CD14-positive monocyte (primary cell): ENCODE data around the gene ZNF740. TPM values are rescaled to one million over a fixed set of nuclear protein-coding genes. Genes with fewer than 3 reads are reported as not detected.

Source experiments
- DNase-seq, 3 donors: peaks; one replicate each; pipeline ENCODE4 v3.0.0-alpha.2; 2011 to 2022
- H2AFZ ChIP-seq: 2 replicates; pipeline ENCODE4 v1.6.0; 2012; ENCODE audit warnings: mild to moderate bottlenecking, low read depth, low read length, inconsistent platforms; ENCODE audit not compliant: insufficient read depth, poor library complexity, severe bottlenecking
- H3K27ac ChIP-seq, 2 donors: 1 replicate in 1 of 2; 2 replicates in 1 of 2; pipeline ENCODE4 v1.5.1; 2012 to 2013; ENCODE audit warnings: low read length in 2 of 2, control low read depth in 1 of 2, inconsistent platforms in 1 of 2, low read depth in 1 of 2, mild to moderate bottlenecking in 1 of 2
- H3K27me3 ChIP-seq, 2 donors: one replicate each; pipeline versions ENCODE4 v1.6.0 to v1.6.1; 2011 to 2013; ENCODE audit warnings: low read length in 2 of 2; ENCODE audit not compliant: control insufficient read depth in 2 of 2, insufficient read depth in 2 of 2
- H3K36me3 ChIP-seq, 2 donors: replicated peaks in 1 of 2; 1 replicate in 1 of 2; 2 replicates in 1 of 2; pipeline versions ENCODE4 v1.5.1 to v1.6.1; 2012 to 2013; ENCODE audit warnings: low read length in 2 of 2, control low read depth in 1 of 2, inconsistent platforms in 1 of 2, mild to moderate bottlenecking in 1 of 2; ENCODE audit not compliant: insufficient read depth in 2 of 2, control insufficient read depth in 1 of 2
- H3K4me1 ChIP-seq, 2 donors: 1 replicate in 1 of 2; 2 replicates in 1 of 2; pipeline versions ENCODE4 v1.5.1 to v1.6.1; 2012 to 2013; ENCODE audit warnings: low read length in 2 of 2, control low read depth in 1 of 2, inconsistent platforms in 1 of 2, mild to moderate bottlenecking in 1 of 2, moderate library complexity in 1 of 2; ENCODE audit not compliant: insufficient read depth in 2 of 2, control insufficient read depth in 1 of 2
- H3K4me2 ChIP-seq: replicated peaks from 2 replicates; pipeline ENCODE3; 2012; ENCODE audit warnings: low read length, moderate library complexity, mild to moderate bottlenecking; ENCODE audit not compliant: poor library complexity, severe bottlenecking; ENCODE audit errors: extremely low read depth
- H3K4me3 ChIP-seq, 3 experiments: fragments of 200-600 bp in 1 of 3; sonication (generic) in 1 of 3; replicated peaks in 1 of 3; 1 replicate in 2 of 3; 2 replicates in 1 of 3; pipeline ENCODE4 v1.5.1; 2011 to 2013; ENCODE audit warnings: low read length in 3 of 3, mild to moderate bottlenecking in 3 of 3, control low read depth in 2 of 3, low read depth in 2 of 3, inconsistent platforms in 1 of 3, moderate library complexity in 1 of 3
- H3K79me2 ChIP-seq: 2 replicates; pipeline ENCODE4 v1.6.0; 2012; ENCODE audit warnings: mild to moderate bottlenecking, control low read depth, inconsistent platforms, low read length, moderate library complexity; ENCODE audit not compliant: insufficient read depth
- H3K9ac ChIP-seq: 2 replicates; pipeline ENCODE4 v1.6.0; 2017; ENCODE audit warnings: low read length, mild to moderate bottlenecking; ENCODE audit not compliant: insufficient read depth, poor library complexity, severe bottlenecking
- H3K9me3 ChIP-seq, 2 donors: replicated peaks in 1 of 2; 1 replicate in 1 of 2; 2 replicates in 1 of 2; pipeline versions ENCODE4 v1.5.1 to v1.6.1; 2012 to 2013; ENCODE audit warnings: low read length in 2 of 2, control low read depth in 1 of 2; ENCODE audit not compliant: control insufficient read depth in 1 of 2, insufficient read depth in 1 of 2
- H4K20me1 ChIP-seq: 2 replicates; pipeline ENCODE4 v1.6.0; 2012; ENCODE audit warnings: mild to moderate bottlenecking, low read length, control low read depth, moderate library complexity; ENCODE audit not compliant: insufficient read depth
- H3K27ac Mint-ChIP-seq, 7 donors: one replicate each; pipeline ENCODE4 v1.8.0; 2020; ENCODE audit warnings: mild to moderate bottlenecking in 7 of 7, mixed read lengths in 7 of 7, moderate library complexity in 6 of 7, inconsistent platforms in 2 of 7
- H3K27me3 Mint-ChIP-seq, 3 donors: one replicate each; pipeline ENCODE4 v1.8.0; 2021 to 2022; ENCODE audit warnings: low read depth in 3 of 3, mild to moderate bottlenecking in 3 of 3, mixed read lengths in 3 of 3, moderate library complexity in 3 of 3, inconsistent platforms in 1 of 3
- H3K36me3 Mint-ChIP-seq, 2 donors: one replicate each; pipeline ENCODE4 v1.8.0; 2020; ENCODE audit warnings: mixed read lengths in 2 of 2, inconsistent platforms in 1 of 2, mild to moderate bottlenecking in 1 of 2
- H3K4me1 Mint-ChIP-seq: one replicate; pipeline ENCODE4 v1.8.0; 2020; ENCODE audit warnings: mild to moderate bottlenecking, mixed read lengths
- H3K4me3 Mint-ChIP-seq, 2 donors: one replicate each; pipeline ENCODE4 v1.8.0; 2020; ENCODE audit warnings: mild to moderate bottlenecking in 2 of 2, mixed read lengths in 2 of 2, moderate library complexity in 1 of 2
- H3K9me3 Mint-ChIP-seq, 7 donors: one replicate each; pipeline ENCODE4 v1.8.0; 2020 to 2022; ENCODE audit warnings: mixed read lengths in 7 of 7, mild to moderate bottlenecking in 6 of 7, moderate library complexity in 6 of 7, inconsistent platforms in 2 of 7
- CTCF ChIP-seq: fragments of 200-600 bp; IDR thresholded peaks from one replicate; pipeline ENCODE4 v1.8.0; 2022; ENCODE audit warnings: antibody characterized with exemption, mild to moderate bottlenecking
- WGBS: methylation state at CpG from one replicate; pipeline ENCODE4 v1.1.5; 2013; ENCODE audit warnings: missing lambda C conversion rate; ENCODE audit not compliant: insufficient coverage; 5-methylcytosine and 5-hydroxymethylcytosine counted together
- intact Hi-C, 2 donors: fragments of 100-400 bp; cut with micrococcal nuclease; formaldehyde crosslinking; loops; one replicate each; pipeline versions ENCODE4 v1.15.0 to v1.15.1; 2023
- polyA plus RNA-seq, 3 donors: library from polyadenylated mRNA; depleted of rRNA in 1 of 3; unstranded in 2 of 3; stranded (reverse) in 1 of 3; fragments of 300-500 nt in 2 of 3; fragments of >200 nt in 1 of 3; fragmentation: Illumina TruSeq in 2 of 3; gene quantifications; 1 replicate in 2 of 3; 2 replicates in 1 of 3; pipeline ENCODE4 v1.2.3, GENCODE V29; 2012 to 2021

The ZNF740 gene
- polyA plus RNA-seq, 3 donors, result 0.74 to 15.4 (median 1.3) TPM

GRCh38 chr12:53179687-53180219 is 769 bp upstream of the ZNF740 start:
- peaks cover 34 to 43% of the 10 kb centered on the region in 2 donors for H3K4me1 ChIP-seq
- H3K79me2 ChIP-seq, result peaks cover 37% of the 10 kb centered on the region
- peak overlapping the region; percentile 80 to 90 (median 84) for H3K4me3 ChIP-seq
- H2AFZ ChIP-seq, result peak overlapping the region; percentile 98
- peak overlapping the region; percentile 73 for H3K9ac ChIP-seq
- H4K20me1 ChIP-seq, result peaks cover 36% of the 10 kb centered on the region
- peak overlapping the region; percentile 85 for H3K4me2 ChIP-seq
- 2% methylated on average over 9 of the region's 12 CpGs for WGBS
- Mint-ChIP-seq H3K4me1 (peaks cover 44% of the 10 kb centered on the region), H3K9me3 (no peaks in the 10 kb centered on the region), H3K27ac (peak overlapping the region; percentile 89 to 95 (median 94)), H3K4me3 (peak overlapping the region; percentile 93 to 95), H3K27me3 (no peaks in the 10 kb centered on the region), H3K36me3 (peaks cover 9 to 23% of the 10 kb centered on the region in 2 donors)
- DNase-seq, result no peak
- intact Hi-C loops, result no loop called here
- no peaks in the 10 kb centered on the region for H3K27me3 ChIP-seq
- H3K27ac ChIP-seq, result peak overlapping the region; percentile 89
- H3K9me3 ChIP-seq, result no peaks in the 10 kb centered on the region
- TF ChIP-seq CTCF, result no peak
- H3K36me3 ChIP-seq, result peaks cover 10 to 20% of the 10 kb centered on the region in 2 donors

GRCh38 chr12:53180931-53181645 is 566 bp downstream of the ZNF740 start:
- Histone ChIP-seq H3K36me3 (peaks cover 24 to 34% of the 10 kb centered on the region in 2 donors), H3K27ac (peak overlapping the region; percentile 89), H3K27me3 (no peaks in the 10 kb centered on the region), H3K79me2 (peaks cover 47% of the 10 kb centered on the region), H3K4me1 (peaks cover 34 to 43% of the 10 kb centered on the region in 2 donors), H4K20me1 (peaks cover 48% of the 10 kb centered on the region), H3K9me3 (no peaks in the 10 kb centered on the region), H3K4me2 (peak overlapping the region; percentile 85), H3K4me3 (peak overlapping the region; percentile 80 to 90 (median 84)), H3K9ac (peak overlapping the region; percentile 73), H2AFZ (peak overlapping the region; percentile 98)
- H3K4me1 Mint-ChIP-seq, result peaks cover 43% of the 10 kb centered on the region
- intact Hi-C loops, result no loop called here
- peaks cover 23 to 36% of the 10 kb centered on the region in 2 donors for H3K36me3 Mint-ChIP-seq
- 2% methylated on average over 55 of the region's 57 CpGs for WGBS
- H3K4me3 Mint-ChIP-seq, result peak overlapping the region; percentile 93 to 95
- peak; percentile 39 to 57 (median 50) for DNase-seq
- H3K9me3 Mint-ChIP-seq, result no peaks in the 10 kb centered on the region
- no peaks in the 10 kb centered on the region for H3K27me3 Mint-ChIP-seq
- no peak for TF ChIP-seq CTCF
- H3K27ac Mint-ChIP-seq, result peak overlapping the region; percentile 70 to 95 (median 89)
